NCI-H1048 (cell line): ENCODE data around the gene BPGM.

Experiments
- DNase-seq: peaks from one replicate; lab custom pipeline; 2025; lab: John Stamatoyannopoulos, UW

BPGM gene

GRCh38 chr7:134697205-134697886 lies 50.7 kb downstream of the BPGM start:
- no peak for DNase-seq

DNA sequence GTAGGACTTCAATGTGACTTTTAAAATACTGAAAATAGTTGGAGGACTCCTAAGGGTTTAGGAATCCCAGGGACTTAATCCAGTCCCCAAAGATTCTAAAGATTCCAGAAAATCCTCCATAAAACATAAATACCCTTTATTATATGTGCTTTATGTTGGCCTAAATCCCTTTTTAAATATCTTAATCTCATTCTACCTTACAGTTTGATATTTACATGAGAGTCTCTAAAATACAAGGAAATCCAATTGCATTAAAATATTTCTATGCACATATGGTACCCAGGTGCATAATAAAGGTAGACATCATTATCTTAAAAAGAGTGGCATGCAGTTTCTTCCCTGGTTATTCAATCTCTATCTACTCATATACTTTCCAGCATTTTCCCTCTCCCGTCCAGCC lies 51.8 kb downstream of the BPGM start:
- no peak for DNase-seq

- no peak for DNase-seq
Observed at GRCh38 chr7:134699021-134699818, 52.6 kb downstream of the BPGM start.

- no peak for DNase-seq
Observed at GRCh38 chr7:134699899-134700298, 53.2 kb downstream of the BPGM start.

DNA sequence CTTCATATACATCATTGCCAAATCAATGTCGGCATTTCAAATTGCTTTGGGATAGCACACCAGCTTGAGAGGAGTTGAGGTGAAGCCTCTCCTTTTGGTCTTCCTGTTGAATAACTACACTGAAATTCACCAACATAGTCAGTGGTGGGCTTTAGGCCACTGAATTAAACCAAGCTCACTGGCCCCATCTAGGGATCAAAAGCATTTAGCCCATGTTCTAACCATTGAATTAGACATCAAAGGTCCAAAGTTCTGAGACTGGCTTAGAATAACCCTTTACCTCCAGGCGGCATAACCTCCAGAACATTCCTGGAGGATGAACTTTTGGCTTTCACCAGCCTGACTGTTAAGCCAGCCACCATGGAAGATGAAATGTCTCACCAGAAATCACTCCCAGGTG lies 54.6 kb downstream of the BPGM start:
- no peak for DNase-seq

DNA sequence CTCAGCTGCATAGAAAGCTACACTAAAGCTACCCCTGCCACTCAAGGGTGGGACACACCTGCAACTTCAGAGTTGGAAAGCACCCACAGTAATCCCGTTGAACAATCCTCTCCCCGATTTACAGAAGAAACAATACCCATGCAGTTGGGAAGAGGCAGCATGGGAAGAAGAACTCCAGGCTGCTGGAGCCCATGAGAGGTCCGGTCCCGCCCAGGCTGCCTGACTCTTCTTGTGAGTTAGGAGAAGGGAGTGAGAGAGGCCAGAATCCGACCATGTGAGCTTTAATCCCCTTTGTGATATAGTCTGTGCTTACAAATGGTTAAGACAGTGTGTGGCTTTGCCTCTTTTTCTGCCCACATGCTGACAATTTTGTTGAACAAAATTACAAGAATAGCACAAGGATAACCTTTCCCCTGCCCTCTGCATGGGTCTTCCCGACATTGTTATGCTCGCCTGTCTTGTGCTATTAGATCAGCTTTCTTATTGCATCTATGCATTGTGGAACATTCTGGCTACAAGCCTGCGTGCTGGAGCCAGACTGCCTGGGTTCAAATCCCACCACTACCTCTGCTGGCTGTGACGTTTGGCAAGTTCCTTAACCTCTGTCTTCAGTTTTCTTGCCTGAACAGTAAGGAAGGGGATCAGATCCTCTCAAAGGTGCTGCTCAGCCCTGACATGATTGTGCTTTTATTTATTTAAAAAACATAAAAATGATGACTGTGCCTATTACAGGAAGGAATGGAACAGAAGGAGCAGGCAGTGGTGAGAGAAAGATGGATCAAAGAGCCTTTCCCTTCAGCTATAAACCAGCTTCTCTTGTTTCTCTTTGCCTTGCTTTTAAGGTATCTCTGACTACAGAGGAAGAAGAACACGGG lies 56.0 kb downstream of the BPGM start:
- DNase-seq = no peak

- DNase-seq = no peak
Observed at GRCh38 chr7:134703241-134703594, 56.6 kb downstream of the BPGM start.

DNA sequence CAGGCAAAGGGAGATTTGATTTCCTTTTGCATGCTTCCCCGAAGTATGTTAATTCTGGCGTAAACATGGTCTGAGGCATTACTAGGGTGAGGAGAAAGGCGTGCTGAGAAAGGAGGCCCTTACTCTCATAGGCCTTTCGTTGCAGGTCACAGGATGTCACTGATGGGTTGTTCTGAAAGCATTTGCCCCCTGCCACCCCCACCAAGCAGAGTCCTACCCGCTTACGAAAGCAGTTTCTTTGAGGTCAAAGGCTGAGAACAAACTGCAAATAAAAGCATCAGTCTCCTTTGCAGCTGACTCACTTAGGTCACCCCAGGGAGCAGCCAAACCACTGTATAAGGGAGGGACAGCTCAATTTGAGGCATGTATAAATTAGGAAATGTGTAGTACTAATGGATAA lies 57.1 kb downstream of the BPGM start:
- no peak for DNase-seq

DNA sequence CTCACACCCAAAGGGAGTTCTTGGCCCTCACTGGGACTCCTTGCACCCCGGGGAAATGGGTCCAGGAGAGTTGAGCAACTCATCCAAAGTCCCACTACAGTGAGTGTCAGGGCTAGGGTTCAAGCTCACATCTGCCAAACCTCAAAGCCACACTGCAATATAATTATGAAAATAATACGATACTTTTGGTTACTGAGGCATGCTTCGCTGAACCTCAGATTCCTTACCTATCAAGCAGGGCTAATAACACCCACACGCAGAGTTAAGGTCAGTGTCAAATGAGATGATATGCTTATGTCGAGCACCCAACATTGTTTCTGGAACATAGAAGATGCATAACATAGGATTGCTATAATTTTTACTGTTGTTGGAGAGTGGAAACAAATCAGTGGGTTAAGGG lies 58.2 kb downstream of the BPGM start:
- DNase-seq = no peak

- no peak for DNase-seq
Observed at GRCh38 chr7:134705716-134706115, 59.1 kb downstream of the BPGM start.

- DNase-seq = no peak
Observed at GRCh38 chr7:134706468-134706867, 59.8 kb downstream of the BPGM start.

DNA sequence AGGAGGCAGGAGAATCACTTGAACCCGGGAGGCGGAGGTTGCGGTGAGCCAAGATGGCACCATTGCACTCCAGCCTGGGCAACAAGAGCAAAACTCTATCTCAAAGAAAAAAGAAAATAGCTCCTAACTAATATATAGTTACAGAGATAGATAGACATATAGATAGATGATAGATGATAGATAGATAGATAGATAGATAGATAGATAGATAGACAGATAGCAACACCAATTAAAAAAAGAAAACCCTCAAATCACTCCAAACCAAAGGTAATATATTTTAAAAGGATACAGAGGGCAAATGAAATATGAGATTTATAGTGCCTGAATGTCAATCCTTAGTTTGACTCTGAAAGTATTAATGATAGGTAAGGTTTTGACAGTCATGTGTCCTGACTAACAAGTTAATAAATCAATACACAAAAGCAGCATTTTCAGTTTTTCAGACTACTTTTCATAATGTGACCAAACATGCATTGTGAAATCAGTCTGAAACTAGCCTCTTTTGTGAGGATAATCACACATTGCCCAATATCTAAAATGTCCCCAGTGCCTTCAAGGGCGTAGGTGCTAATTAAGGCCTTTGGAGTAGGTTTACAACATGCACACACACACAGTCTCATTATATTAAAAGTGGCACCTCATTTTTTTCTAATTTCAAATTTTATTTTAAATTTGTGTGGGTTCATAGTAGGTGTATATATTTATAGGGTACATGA lies 61.2 kb downstream of the BPGM start:
- DNase-seq = no peak

- no peak for DNase-seq
Observed at GRCh38 chr7:134708692-134709091, 62.0 kb downstream of the BPGM start.

DNA sequence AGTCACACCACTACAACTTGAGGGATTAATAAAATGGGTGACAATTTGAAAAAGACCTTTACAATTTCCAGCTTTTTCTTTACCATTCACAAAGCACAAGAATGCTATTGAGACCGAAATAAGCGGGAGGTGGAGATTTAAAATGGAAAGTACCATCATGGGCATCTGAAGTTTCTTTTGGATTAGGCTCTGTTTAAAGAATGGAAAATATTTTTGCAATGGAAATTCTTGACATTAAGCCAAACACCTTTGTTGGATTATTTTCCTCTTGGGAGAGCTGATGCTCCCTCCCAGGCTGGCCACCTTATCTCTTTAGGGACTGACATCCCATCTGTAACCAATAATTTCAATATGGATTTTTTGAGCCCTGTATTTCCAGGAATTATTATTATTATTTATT lies 62.5 kb downstream of the BPGM start:
- no peak for DNase-seq

- DNase-seq = no peak
Observed at GRCh38 chr7:134710511-134710853, 63.8 kb downstream of the BPGM start.

- no peak for DNase-seq
Observed at GRCh38 chr7:134710854-134711624, 64.4 kb downstream of the BPGM start.

DNA sequence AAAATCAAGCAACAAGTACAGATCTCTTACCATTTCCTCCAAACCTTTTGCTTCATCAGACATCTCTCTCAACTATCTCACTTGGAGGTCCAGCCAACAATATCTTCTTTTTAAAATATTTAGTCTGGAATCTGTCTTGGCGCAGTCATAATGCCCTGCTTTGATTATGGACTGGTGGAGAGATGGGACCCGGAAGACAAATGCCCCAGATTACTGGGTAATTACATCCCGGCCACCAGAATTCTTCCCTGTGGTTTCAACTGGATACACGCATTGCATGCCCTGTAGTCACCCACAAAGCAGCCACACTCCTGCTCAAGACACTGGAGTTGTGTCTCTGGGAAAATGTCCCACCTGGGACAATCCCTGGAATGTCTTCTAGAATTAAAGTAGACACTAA lies 65.5 kb downstream of the BPGM start:
- DNase-seq = no peak

- DNase-seq = no peak
Observed at GRCh38 chr7:134714470-134715205, 68.0 kb downstream of the BPGM start.

DNA sequence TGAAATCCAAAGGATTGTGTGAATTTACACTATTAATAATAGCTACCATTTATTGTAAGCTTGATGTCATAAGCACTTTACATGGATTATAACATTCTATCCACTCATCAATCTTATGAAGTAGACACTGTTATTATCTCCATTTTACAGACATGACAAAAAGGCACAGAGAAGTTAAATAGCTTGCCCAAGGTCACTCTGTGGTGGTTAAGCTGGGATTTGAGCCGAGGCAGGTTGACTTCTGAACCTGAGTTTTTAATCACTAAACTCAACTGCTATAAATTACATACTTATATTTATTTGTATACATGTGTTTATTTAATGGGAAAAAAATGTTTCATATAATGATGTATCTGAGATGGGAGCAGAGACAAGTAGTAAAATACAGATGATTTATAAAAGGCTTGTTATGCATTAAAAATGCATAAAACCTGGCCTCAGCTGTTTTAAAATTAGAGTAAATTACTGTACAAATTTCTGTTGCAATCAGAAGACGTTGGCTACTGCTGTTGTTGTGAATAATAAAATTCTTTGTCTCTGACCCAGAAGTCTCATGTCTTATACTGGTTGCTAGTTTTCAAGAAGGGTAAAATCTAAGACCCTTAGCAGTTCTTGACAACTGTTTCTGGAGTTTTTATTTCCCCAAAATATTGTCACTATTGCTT lies 71.7 kb downstream of the BPGM start:
- no peak for DNase-seq
